Esophagus muscularis mucosa (tissue), 3 donors: ENCODE data around the gene SLC35F6.

ENCODE experiments used
- CTCF ChIP-seq, 3 experiments: fragments of 200-600 bp in 2 of 3; fragments of 450-650 bp in 1 of 3; sonication (generic) in 2 of 3; IDR thresholded peaks; one replicate each; pipeline ENCODE4 v1.5.1; 2017 to 2019; ENCODE audit warnings: antibody characterized with exemption in 3 of 3, mild to moderate bottlenecking in 2 of 3, moderate library complexity in 1 of 3
- POLR2A ChIP-seq: fragments of 450-650 bp; IDR thresholded peaks from one replicate; pipeline ENCODE4 v1.6.1; 2017; ENCODE audit warnings: antibody characterized with exemption, moderate library complexity, mild to moderate bottlenecking, low read depth
- POLR2AphosphoS5 ChIP-seq, 2 donors: sonication (generic); formaldehyde crosslinking; IDR thresholded peaks; one replicate each; pipeline ENCODE4 v1.6.1; 2017; ENCODE audit warnings: antibody characterized with exemption in 2 of 2

- TF ChIP-seq POLR2A (no peak), POLR2AphosphoS5 (IDR thresholded peaks at IDR 0.05) (no peak), CTCF (IDR thresholded peaks at IDR 0.05) (no peak)
Observed at GRCh38 chr2:26752656-26753055, 11.4 kb upstream of the SLC35F6 start.
